Natural killer cell treated with Interleukin-12 subunit alpha and Interleukin-12 subunit beta and Interleukin-15 and Interleukin-18, amount 100 ng/mL, for 72 hours (primary cell): ENCODE data around the gene UVRAG. TPM values are rescaled to one million over a fixed set of nuclear protein-coding genes. Genes with fewer than 3 reads are reported as not detected.

ENCODE experiments used
- ATAC-seq, 2 donors: fragments of 150-1000 bp; cut with Tn5 transposase in 1 of 2; sonication (Bioruptor Pico), chemical (Tn5 transposase) in 1 of 2; 2 replicates each; pipeline ENCODE4 v1.10.0; 2021
- DNase-seq: peaks from one replicate; pipeline ENCODE4 v3.0.0; 2022; ENCODE audit warnings: low spot score
- H3K27ac Mint-ChIP-seq, 2 donors: 1 replicate in 1 of 2; 2 replicates in 1 of 2; pipeline ENCODE4 v1.8.0; 2022; ENCODE audit warnings: mixed read lengths in 2 of 2, mild to moderate bottlenecking in 1 of 2, moderate library complexity in 1 of 2
- H3K27me3 Mint-ChIP-seq, 2 donors: 1 replicate in 1 of 2; 2 replicates in 1 of 2; pipeline ENCODE4 v1.8.0; 2022; ENCODE audit warnings: mixed read lengths in 2 of 2
- H3K36me3 Mint-ChIP-seq: one replicate; pipeline ENCODE4 v1.8.0; 2022; ENCODE audit warnings: mixed read lengths
- H3K4me1 Mint-ChIP-seq, 2 donors: 1 replicate in 1 of 2; 2 replicates in 1 of 2; pipeline ENCODE4 v1.8.0; 2022; ENCODE audit warnings: low read depth in 2 of 2, mixed read lengths in 2 of 2, mild to moderate bottlenecking in 1 of 2
- H3K4me3 Mint-ChIP-seq: one replicate; pipeline ENCODE4 v1.8.0; 2022; ENCODE audit warnings: mixed read lengths
- H3K9me3 Mint-ChIP-seq: 2 replicates; pipeline ENCODE4 v1.8.0; 2022; ENCODE audit warnings: mixed read lengths
- total RNA-seq, 2 donors: library from RNA; stranded (reverse); gene quantifications; one replicate each; pipeline ENCODE4 v1.2.3, GENCODE V29; 2022

Gene UVRAG
- total RNA-seq, 2 donors from 2014 or later: 16.6 to 29.9 TPM

DNA sequence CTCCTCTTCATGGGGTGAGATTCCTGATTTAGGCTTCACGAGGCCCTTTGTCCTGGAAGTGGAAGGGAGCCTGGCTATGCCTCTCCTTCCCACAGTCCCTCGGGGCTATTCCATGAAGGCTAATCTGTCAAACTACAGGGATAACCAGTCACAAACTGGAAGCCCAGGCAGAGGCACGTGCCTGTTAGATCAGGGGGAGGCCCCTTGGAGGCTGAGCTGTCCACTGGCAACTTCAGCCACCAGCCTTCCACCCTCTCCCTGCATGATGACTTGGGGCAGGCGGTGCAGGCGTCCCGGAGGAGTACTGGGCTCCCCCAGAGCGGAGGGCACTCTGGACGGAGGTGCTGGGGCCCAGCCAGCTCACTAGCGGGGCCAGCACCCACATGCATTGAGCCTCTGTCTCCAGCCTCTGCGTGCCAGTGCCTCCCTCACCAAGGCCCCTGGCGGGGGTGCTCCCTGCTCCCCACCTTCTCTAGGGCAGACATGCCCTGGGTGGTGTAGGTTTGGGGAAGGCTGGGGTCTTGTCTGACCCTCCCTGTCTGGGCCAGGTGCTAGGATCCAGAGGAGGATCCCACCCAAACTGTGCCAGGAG lies 348.4 kb downstream of the UVRAG start:
- H3K27ac Mint-ChIP-seq: no peak overlapping the region
- H3K36me3 Mint-ChIP-seq: no peaks in the 10 kb centered on the region
- peaks cover 10 to 25% of the 10 kb centered on the region in 2 donors for H3K4me1 Mint-ChIP-seq
- ATAC-seq (no peak), DNase-seq (no peak)
- H3K4me3 Mint-ChIP-seq: no peak overlapping the region
- no peaks in the 10 kb centered on the region for H3K9me3 Mint-ChIP-seq
- no peaks in the 10 kb centered on the region for H3K27me3 Mint-ChIP-seq

GRCh38 chr11:76164081-76164480 lies 349.1 kb downstream of the UVRAG start:
- no peaks in the 10 kb centered on the region for H3K27me3 Mint-ChIP-seq
- ATAC-seq: no peak

DNA sequence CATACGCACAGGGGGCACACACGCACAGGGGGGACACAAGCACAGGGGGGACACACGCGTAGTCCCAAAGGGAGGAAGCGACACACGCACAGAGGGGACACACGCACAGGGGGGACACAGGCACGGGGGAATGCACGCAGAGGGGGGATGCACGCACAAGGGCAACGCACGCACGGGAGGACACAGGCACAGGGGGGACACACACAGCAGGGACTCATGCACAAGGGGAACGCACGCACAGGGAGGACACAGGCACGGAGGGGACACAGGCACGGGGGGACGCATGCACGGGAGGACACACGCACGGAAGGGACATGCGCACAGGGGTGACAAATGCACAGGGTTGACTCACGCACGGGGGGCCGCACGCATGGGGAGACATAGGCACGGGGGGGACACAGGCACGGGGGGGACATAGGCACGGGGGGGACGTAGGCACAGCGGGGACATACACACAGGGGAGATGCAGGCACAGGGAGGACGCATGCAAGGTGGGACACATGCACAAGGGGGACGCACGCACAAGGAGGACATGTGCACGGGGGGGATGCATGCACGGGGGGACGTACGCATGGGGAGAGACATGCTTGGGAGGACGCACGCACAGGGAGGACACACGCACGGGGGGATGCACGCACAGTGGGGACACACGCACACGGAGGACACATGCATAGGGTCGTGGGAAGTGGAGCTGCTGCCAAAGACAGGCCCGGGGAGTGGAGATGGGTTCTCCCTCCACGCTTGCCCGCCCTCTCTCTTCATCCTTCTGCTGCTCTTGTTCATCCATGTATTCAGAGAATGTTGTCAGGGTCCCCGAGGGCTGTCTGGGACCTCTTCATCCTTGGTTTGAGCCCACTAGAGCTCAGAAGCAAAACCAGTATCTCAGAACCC lies 350.1 kb downstream of the UVRAG start:
- no peak overlapping the region for H3K4me3 Mint-ChIP-seq
- H3K36me3 Mint-ChIP-seq: no peaks in the 10 kb centered on the region
- H3K4me1 Mint-ChIP-seq: peaks cover 10 to 19% of the 10 kb centered on the region in 2 donors
- ATAC-seq (no peak), DNase-seq (no peak)
- no peaks in the 10 kb centered on the region for H3K27me3 Mint-ChIP-seq
- H3K27ac Mint-ChIP-seq: no peak overlapping the region
- H3K9me3 Mint-ChIP-seq: no peaks in the 10 kb centered on the region

More at GRCh38 chr11:76164081-76164480, 349.1 kb downstream of the UVRAG start:
- H3K4me1 Mint-ChIP-seq: peaks cover 10 to 25% of the 10 kb centered on the region in 2 donors
- H3K9me3 Mint-ChIP-seq: no peaks in the 10 kb centered on the region
- H3K36me3 Mint-ChIP-seq: no peaks in the 10 kb centered on the region
- no peak overlapping the region for H3K27ac Mint-ChIP-seq
- no peak for DNase-seq
- no peak overlapping the region for H3K4me3 Mint-ChIP-seq

DNA sequence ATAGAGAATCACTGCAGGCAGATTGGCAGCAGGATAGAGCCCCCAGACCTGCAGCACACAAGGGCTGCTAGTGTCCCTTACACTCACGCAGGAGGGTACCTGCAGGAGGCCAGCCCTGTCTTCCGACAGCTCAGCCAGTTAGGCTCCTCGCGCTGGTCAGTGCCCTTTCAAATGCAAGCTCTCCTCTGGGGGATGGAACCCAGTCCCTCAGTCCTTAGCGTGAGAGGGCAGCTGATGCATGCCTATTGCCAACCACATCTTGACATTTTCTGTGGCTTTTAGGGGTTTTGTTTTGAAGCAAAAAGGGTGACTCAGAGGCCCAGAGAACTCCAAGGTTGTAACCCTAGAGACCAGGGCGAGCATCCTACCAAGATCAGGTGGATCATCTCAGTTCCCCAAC lies 351.3 kb downstream of the UVRAG start:
- no peak overlapping the region for H3K27ac Mint-ChIP-seq
- H3K4me1 Mint-ChIP-seq: peaks cover 10 to 16% of the 10 kb centered on the region in 2 donors
- DNase-seq: no peak
- H3K9me3 Mint-ChIP-seq: no peaks in the 10 kb centered on the region
- H3K36me3 Mint-ChIP-seq: no peaks in the 10 kb centered on the region
- peak; percentile 73 to 84 for ATAC-seq
- H3K27me3 Mint-ChIP-seq: no peaks in the 10 kb centered on the region
- H3K4me3 Mint-ChIP-seq: peak overlapping the region; percentile 10

DNA sequence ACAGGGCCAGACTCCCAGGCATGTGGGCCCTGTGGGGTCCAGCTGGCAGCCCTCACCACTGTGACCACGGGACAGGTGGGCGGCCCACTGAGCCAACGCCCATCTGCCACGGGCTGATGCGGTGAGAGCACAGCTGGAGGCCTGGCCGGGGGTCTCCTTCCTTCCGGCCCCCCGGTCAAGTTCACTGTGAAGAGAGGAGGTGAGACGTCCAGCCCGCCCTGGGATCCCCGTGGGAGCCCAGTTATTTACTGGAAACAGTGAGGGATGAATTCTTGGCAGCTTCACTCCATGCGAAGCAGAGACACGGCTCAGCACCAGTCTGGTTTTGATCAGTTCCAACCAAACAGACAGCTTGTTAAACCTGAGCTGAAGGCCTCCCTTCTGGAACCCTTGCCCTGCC lies 352.6 kb downstream of the UVRAG start:
- Mint-ChIP-seq H3K27ac (no peak overlapping the region), H3K36me3 (no peaks in the 10 kb centered on the region), H3K4me1 (peaks cover 4 to 8% of the 10 kb centered on the region in 2 donors), H3K27me3 (no peaks in the 10 kb centered on the region), H3K4me3 (no peak overlapping the region), H3K9me3 (no peaks in the 10 kb centered on the region)
- ATAC-seq (no peak), DNase-seq (no peak)

GRCh38 chr11:76169473-76169896 lies 354.5 kb downstream of the UVRAG start:
- Mint-ChIP-seq H3K4me1 (peaks cover 14 to 19% of the 10 kb centered on the region in 2 donors), H3K27me3 (no peaks in the 10 kb centered on the region), H3K36me3 (no peaks in the 10 kb centered on the region), H3K9me3 (no peaks in the 10 kb centered on the region), H3K4me3 (no peak overlapping the region), H3K27ac (no peak overlapping the region)
- DNase-seq: no peak
- ATAC-seq: no peak

- no peaks in the 10 kb centered on the region for H3K9me3 Mint-ChIP-seq
- DNase-seq (no peak), ATAC-seq (no peak)
- H3K36me3 Mint-ChIP-seq: no peaks in the 10 kb centered on the region
- H3K27ac Mint-ChIP-seq: no peak overlapping the region
- no peak overlapping the region for H3K4me3 Mint-ChIP-seq
- H3K27me3 Mint-ChIP-seq: no peaks in the 10 kb centered on the region
- H3K4me1 Mint-ChIP-seq: peaks cover 15 to 21% of the 10 kb centered on the region in 2 donors
These were observed 355.5 kb downstream of the UVRAG start for GRCh38 chr11:76170468-76170867.

DNA sequence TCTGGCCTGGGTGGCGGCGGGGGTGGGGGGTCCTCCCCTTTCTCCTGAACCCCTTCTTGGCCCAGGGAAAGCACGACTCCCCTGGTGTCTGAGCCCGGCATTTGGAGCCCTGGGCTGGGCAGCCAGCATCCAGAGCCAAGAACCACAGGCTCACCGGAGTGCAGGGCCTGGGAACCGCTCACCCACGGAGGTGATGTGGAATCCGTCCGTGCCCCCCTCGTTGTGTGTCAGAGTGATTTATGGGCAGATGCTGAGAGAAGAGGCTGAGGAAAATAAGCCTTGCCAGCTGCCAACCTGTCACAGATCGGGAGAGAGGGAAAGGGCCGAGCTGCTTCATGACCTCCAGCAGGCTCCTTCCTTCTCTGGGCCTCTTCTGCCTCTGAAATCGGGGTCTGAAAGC lies 357.6 kb downstream of the UVRAG start:
- H3K27me3 Mint-ChIP-seq: no peaks in the 10 kb centered on the region
- ATAC-seq: no peak
- no peak for DNase-seq
- no peaks in the 10 kb centered on the region for H3K9me3 Mint-ChIP-seq
- no peaks in the 10 kb centered on the region for H3K36me3 Mint-ChIP-seq
- peaks cover 13 to 17% of the 10 kb centered on the region in 2 donors for H3K4me1 Mint-ChIP-seq
- H3K27ac Mint-ChIP-seq: no peak overlapping the region
- no peak overlapping the region for H3K4me3 Mint-ChIP-seq

DNA sequence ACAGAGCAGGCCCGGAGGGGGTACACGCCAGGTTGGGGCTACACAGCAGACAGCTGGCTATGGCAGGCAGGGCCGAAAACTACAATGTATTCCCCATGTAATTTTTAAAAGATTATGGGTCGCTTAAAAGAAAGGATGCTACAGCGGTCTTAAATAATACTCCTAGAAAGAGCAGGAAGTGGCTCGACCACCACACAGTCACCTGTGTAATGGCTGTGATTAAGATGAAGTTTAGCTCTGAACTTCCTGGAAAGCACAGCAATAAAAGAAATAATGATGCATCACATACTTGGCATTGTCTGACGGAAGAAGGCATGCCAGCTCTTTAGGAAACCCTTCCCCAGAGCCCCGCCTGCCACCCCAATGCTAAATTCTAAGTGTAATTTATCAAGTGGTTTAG lies 358.7 kb downstream of the UVRAG start:
- no peak overlapping the region for H3K27ac Mint-ChIP-seq
- H3K9me3 Mint-ChIP-seq: no peaks in the 10 kb centered on the region
- no peaks in the 10 kb centered on the region for H3K27me3 Mint-ChIP-seq
- no peak overlapping the region for H3K4me3 Mint-ChIP-seq
- ATAC-seq (no peak), DNase-seq (no peak)
- peaks cover 13 to 17% of the 10 kb centered on the region in 2 donors for H3K4me1 Mint-ChIP-seq
- H3K36me3 Mint-ChIP-seq: no peaks in the 10 kb centered on the region

DNA sequence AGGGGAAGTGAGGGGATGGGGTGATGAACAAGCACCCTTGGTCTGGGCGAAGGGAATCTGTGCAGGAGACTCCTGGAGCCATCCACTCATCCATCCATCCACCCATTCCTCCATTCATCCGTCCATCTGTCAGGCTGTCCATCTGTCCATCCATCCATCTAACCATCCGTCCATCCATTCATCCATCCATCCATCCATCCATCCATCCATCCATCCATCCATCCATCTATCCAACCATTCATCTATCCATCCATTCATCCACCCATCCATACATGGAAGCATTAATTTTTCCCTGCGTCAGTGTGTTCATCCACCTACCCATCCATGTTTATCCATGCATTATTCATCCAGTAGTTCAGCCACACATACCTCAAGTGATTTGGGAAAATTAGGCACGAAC lies 359.3 kb downstream of the UVRAG start:
- DNase-seq (no peak), ATAC-seq (no peak)
- Mint-ChIP-seq H3K4me1 (peaks cover 13 to 17% of the 10 kb centered on the region in 2 donors), H3K36me3 (no peaks in the 10 kb centered on the region), H3K27me3 (no peaks in the 10 kb centered on the region), H3K27ac (no peak overlapping the region), H3K4me3 (no peak overlapping the region), H3K9me3 (no peaks in the 10 kb centered on the region)

GRCh38 chr11:76175783-76176182 lies 360.8 kb downstream of the UVRAG start:
- no peaks in the 10 kb centered on the region for H3K27me3 Mint-ChIP-seq
- no peaks in the 10 kb centered on the region for H3K9me3 Mint-ChIP-seq
- H3K4me3 Mint-ChIP-seq: no peak overlapping the region
- no peaks in the 10 kb centered on the region for H3K36me3 Mint-ChIP-seq
- ATAC-seq: no peak
- DNase-seq: no peak
- H3K27ac Mint-ChIP-seq: no peak overlapping the region
- H3K4me1 Mint-ChIP-seq: peaks cover 13 to 17% of the 10 kb centered on the region in 2 donors

DNA sequence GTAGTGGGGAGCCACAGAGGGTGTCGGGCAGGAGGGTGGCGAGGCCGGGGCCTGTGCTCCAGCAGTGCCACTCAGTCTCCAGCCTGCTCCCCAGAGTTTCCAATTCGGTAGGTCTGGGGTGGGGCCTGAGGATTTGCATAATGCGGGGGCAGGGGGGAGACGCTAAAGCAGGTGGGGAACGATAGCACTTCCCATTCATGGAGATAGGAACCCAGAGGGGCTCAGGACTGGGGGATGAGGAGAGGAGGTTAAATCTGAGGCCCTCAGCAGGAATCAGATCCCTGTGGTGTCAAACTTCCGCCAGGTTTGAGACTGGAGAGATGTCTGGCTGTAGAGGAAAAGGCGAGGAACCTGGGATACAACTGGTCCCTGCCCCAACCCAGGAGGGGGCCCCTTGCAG lies 361.5 kb downstream of the UVRAG start:
- Mint-ChIP-seq H3K27me3 (no peaks in the 10 kb centered on the region), H3K9me3 (no peaks in the 10 kb centered on the region), H3K4me3 (no peak overlapping the region), H3K27ac (no peak overlapping the region), H3K36me3 (no peaks in the 10 kb centered on the region), H3K4me1 (peaks cover 13 to 17% of the 10 kb centered on the region in 2 donors)
- ATAC-seq: no peak
- DNase-seq: no peak

- H3K4me3 Mint-ChIP-seq: no peak overlapping the region
- no peaks in the 10 kb centered on the region for H3K36me3 Mint-ChIP-seq
- no peak overlapping the region for H3K27ac Mint-ChIP-seq
- ATAC-seq (no peak), DNase-seq (no peak)
- H3K9me3 Mint-ChIP-seq: no peaks in the 10 kb centered on the region
- peaks cover 13 to 17% of the 10 kb centered on the region in 2 donors for H3K4me1 Mint-ChIP-seq
- H3K27me3 Mint-ChIP-seq: no peaks in the 10 kb centered on the region
These were observed 362.3 kb downstream of the UVRAG start for GRCh38 chr11:76177250-76177686.

GRCh38 chr11:76179147-76179546 lies 364.1 kb downstream of the UVRAG start:
- Mint-ChIP-seq H3K4me3 (no peak overlapping the region), H3K27ac (peak overlapping the region in 1 of 2 donors; percentile 53), H3K9me3 (no peaks in the 10 kb centered on the region), H3K4me1 (peaks cover 4 to 5% of the 10 kb centered on the region in 2 donors), H3K36me3 (no peaks in the 10 kb centered on the region), H3K27me3 (no peaks in the 10 kb centered on the region)
- DNase-seq: no peak
- ATAC-seq: no peak
